Measurements from ENCODE around the gene RXRA.

DNA sequence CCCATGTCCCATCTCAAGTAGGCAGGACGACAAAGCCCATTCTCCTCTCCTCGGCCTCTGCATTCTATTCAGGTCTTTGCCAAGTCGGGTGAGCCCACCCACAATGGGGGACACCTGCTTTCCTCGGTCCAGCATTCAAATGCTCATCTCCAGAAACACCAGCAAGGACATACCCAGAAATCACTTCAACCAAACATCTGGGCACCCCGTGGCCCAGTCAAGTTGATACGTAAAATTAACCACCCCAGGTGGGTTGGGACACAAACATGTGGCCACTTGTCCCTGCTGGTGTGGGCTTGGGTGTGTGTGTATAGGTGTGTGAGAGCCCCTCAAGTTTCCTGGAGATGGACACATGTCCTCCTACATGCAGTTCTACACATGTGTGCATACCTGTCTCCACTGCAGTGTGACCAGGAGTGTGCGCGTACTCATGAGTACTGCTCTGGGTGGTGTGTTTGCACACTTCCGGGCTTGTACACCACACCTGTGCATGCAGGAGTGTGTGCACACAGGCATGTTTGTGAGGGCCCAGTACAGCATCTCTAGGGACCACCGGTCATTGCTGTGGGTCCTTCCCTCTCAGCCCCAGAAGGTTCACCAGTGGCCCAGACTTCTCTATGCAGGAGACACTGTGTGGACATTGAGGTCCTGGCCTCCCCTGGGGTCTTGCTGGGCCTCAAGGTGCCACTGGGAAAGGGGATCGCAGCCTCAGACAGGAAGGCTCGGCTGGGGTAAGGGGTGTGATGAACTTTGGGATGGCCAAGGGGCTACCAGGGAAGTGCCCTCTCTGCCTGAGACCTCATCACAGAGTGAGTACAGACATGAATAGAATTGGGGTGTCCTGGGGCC, 35.4 kb upstream of the RXRA start:
- TF ChIP-seq TAF1 (IDR thresholded peaks at IDR 0.05; ENCODE audit: low read depth, low read length) (no peak), POLR2AphosphoS5 (IDR thresholded peaks at IDR 0.05; ENCODE audit: low read depth, low read length) (no peak), POLR2A (IDR thresholded peaks at IDR 0.05; ENCODE audit: low read depth, low read length) (no peak), POU2F2 (IDR thresholded peaks at IDR 0.05; ENCODE audit: low read depth, low read length) (no peak)

Data from GM12891 (cell line).